ENCODE measurements around the gene COL19A1.

- TF ChIP-seq POLR2A (IDR thresholded peaks at IDR 0.05; ENCODE audit: extremely low read depth, insufficient read length) (no peak), CTCF (IDR thresholded peaks at IDR 0.05; ENCODE audit: low read depth, low read length) (no peak), MAX (IDR thresholded peaks at IDR 0.05; ENCODE audit: low read depth, low read length) (no peak)
Observed at GRCh38 chr6:69957985-69958559, 91.7 kb downstream of the COL19A1 start.
